Dermis microvascular lymphatic vessel endothelial cell (primary cell): ENCODE data around the gene BIN1. TPM values are rescaled to one million over a fixed set of nuclear protein-coding genes. Genes with fewer than 3 reads are reported as not detected.

Experiments
- DNase-seq, 2 donors: peaks; one replicate each; pipeline versions ENCODE4 v3.0.0 to v3.0.0-alpha.2; 2010; ENCODE audit warnings: low read depth in 2 of 2
- total RNA-seq: library from RNA; depleted of rRNA; stranded (reverse); fragments of >200 nt; gene quantifications from 2 replicates; pipeline ENCODE4 v1.2.1, GENCODE V29; 2014

Gene BIN1
- total RNA-seq: 27.4 and 37.6 TPM in 2 replicates

GRCh38 chr2:127106991-127107621, at the start of gene BIN1:
BIN1 (minus strand) TSS chr2:127107154; CDS start chr2:127106943, 211 bp downstream.
- peak; percentile 64 to 93 for DNase-seq

- DNase-seq: no peak
These were observed 49.0 kb upstream of the BIN1 start for GRCh38 chr2:127155947-127156346.

DNA sequence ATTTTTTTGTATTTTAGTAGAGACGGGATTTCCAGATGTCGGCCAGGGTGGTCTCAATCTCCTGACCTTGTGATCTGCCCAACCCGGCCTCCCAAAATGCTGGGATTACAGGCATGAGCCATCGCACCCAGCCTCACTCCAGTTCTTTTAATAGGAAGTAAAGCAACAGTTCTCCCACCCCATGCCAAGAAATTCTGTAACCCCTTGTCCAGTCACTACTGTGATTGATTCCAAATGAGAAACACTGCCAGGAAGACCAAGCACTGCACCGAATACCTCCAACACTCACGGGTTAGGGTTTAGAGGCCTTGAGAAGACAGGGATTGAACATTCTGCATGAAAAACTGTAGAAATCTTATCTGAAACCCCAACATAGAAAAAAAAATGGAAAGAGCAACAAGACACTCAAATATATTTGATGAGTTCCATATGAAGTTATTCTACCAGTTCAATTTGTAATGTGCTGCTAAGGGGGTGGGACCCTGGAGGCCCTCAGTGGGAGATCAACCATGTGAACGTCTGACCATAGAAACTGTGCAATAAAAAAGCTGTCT, 48.2 kb upstream of the BIN1 start:
- DNase-seq: no peak

DNA sequence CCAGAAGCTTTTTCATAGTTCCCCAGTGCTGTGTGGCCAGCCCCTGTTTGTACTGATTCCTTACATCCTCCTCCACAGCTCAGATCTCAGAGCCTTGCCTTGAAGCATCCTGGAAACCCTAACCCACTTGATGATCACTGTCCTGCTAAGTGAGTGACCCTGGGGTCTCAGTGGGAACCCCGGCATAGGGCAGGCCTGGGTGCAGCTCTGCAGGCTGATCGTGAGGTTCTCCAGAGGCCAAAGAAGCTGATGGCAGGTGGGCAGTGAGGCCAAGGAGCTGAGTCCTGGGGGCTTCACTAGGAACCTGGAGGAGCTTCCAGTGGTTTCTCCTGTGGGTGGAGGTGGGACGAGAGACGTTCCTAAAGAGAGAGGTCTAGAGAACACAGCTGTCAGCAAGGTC, 47.4 kb upstream of the BIN1 start:
- no peak for DNase-seq

DNA sequence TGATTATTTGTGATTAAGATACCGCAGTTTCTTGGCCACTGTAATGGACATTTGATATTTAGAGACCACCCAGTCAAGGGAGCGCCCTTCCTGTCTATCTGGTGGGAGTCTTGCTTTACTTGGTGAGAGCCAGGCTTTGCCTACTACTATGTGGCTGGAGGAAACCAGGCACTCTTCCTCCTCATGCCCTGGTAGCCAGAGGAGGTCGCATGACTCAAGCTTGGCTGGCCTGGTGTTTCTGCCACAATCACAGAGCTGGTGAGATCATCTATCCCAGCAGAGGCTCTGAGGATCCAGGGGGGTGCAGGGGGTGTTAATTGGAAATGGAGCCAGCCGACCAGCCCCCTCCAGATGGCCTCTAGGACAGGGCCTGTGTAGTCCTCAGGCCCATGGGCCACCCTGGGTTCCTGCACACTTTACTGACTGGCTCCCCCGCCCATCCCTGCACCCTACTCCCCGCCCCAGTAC, 46.8 kb upstream of the BIN1 start:
- DNase-seq: peak in 1 of 2 donors; percentile 90

GRCh38 chr2:127150996-127151395, 44.0 kb upstream of the BIN1 start:
- no peak for DNase-seq

DNA sequence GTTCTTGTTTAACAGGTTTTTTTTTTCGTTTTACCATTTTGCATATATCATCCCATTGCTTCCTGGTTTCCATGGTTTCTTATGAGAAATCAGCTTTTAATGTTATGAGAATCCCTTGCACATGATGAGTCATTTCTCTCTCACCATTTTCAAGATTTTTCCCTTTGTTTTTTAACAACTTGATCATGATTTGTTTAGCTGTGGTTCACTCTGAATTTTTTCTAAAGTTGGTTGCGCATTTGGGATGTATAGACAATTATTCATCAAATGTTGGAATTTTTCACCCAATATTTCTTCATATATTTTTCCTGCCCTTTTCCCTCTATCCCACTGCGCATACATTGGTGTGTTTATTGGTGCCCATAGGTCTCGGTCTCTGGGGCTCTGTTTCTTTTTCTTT, 42.4 kb upstream of the BIN1 start:
- DNase-seq: peak in 1 of 2 donors; percentile 85

DNA sequence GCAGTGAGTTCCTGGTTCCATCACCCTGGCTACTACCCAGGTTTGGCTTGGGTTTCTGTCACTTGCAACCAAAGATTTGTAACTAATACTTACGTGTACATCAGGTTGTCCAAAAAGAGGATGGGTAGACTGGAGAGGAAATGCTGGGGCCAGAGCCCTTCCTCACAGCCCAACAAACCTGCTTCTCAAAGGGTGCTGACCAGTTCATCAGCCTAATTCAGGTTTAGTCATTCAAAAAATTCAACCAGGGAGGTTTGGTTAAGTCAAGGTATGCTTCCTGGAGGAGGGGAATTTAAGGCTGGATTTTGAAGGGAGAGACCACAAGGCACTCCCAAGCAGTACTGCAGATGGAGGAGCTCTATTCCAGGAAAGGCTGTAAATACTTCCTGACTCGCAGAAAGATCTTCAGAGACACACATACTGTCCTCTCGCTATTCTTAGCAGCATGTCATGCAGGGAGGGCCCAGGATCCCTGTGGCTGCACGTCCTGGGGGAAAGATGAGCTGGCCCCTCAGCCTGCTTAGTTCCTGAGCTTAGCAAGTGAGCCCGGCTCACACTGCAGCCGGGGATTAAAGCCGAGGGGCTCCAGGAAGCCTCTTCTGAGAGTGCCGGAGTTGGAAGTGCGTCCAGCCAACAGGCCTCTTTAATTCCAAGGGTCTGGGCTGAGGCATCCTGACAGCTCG, 40.0 kb upstream of the BIN1 start:
- no peak for DNase-seq

DNA sequence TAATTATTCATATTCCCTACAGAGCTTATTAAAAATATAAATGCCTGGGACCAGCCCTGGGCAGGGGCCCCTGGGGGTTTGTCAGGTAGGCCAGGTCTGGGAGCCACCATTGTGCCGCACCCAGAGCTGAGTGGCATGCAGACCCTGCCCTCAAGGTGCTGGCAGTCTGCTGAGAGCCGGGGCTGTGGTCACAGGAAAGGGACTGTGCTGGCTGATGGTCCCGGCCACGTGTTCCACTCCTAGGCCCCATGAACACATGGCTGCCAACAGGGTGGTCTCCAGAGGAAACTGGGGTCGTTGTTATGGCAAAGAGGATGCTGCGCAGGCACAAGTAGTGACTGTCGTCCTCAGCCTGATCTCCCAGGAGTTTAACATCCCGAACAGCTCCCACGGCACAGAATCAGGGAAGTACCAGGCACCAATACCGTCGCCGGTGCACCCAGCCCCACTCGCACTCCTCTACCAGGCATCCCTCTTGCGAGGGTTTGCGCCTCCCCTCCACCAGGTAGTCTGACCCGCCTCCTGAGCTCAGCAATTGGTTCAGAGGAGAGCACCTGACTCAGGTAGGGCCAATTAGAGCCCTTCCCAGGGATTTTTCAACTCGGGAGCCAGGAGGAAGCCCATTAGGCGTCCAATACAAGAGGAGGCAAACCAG, 39.2 kb upstream of the BIN1 start:
- DNase-seq: no peak

GRCh38 chr2:127145280-127145895, 38.4 kb upstream of the BIN1 start:
- DNase-seq: peak in 1 of 2 donors; percentile 26

DNA sequence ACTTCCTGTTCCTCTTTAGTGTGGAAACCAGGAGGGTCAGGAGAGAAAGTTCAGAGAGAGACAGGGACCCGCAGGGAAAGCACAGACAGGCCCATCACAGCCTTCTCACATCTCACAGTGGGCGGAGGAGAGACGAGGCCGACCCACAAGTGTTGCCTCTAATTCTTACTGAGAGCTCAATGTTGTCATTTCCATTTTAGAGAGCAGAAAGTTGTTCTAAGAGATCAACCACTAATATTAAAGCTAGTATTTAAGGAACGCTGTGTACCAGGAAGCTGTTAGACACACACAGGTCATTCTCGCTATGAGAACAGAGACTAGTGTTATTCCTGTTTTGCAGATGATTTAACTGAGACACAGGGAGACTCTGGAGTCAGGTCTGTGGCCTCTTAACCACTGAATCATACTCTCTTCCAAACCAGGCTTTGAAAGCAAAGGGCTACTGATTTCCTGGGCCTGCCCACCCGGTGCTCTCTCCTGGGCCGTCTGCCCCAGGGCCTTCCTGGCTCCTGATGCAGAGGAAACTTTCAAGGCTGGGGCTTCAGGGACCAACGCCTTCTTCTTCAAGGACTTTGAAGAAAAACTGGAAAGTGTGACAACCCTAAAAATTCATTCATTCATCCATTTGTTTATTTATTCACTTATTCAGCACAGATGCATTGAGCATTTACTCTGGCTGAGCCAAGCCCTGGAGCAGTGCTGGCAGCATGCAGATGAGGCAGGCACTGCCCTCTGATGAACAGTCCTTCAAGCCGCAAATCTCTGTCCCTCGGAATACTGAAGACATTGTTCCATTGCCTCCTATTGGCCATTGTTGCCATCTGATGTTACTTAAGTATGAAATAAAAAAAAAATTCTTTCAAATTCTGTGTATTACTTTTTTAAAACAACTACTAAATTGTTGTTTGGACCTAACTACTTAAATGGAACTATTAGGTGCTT, 37.2 kb upstream of the BIN1 start:
- DNase-seq: peak in 1 of 2 donors; percentile 73

GRCh38 chr2:127142663-127143630, 36.0 kb upstream of the BIN1 start:
- no peak for DNase-seq

DNA sequence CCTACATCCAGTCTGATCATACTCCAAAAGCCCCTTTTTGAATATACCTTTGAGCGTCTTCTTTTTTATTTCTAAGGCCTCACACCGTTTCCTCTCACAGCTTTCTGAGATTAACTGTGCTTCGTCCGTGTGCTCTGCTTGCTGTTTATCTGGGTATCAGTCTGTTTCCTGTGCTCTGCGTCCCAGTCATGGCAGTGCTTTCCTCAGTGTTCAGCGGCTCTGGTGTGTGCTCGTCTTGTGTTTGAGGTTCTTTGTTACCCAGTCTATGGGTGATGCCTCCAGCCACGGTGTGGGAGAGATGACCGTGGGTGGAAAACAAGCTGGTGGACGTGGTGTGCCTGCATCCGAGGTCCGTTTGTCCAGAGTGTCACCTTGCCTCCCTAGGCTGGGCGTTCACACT, 33.6 kb upstream of the BIN1 start:
- peak in 1 of 2 donors; percentile 50 for DNase-seq

DNA sequence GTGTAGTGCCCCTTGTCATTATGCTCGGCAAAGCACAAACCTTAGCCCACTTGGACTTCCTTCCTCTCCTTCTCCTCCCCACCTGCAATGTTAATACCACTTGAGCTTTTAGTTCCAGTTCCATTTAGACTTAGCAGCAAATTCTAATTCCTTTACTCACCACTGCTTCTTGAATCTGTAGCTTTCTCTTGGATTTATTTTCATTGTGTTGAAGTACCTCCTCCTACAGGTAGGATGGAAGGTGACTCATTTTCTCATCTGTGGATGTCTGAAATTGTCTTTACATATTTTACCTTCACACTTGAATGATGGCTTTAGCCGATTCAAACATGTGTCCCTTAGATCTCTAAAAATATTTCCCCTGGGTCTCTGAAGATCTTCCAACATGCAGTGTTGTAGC, 32.8 kb upstream of the BIN1 start:
- no peak for DNase-seq

DNA sequence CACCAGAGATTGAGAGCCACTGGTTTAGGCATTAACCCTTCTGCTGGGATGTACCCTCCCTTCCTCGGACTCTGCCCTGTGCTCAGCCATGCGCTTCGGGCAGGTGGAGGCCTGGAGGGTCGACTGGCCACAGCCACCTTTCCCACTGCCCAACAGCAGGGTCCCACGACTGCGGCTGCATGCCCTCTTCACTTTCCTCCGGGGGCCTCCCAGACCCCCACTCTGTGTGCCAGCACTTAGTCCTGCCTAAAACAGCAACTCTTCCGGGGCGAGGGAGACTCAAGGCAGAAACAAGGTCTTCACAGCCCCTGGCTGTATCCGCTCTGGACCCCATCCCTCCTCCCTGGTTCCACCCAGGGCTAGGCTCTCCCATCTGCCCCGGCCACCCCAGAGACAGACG, 31.3 kb upstream of the BIN1 start:
- no peak for DNase-seq

DNA sequence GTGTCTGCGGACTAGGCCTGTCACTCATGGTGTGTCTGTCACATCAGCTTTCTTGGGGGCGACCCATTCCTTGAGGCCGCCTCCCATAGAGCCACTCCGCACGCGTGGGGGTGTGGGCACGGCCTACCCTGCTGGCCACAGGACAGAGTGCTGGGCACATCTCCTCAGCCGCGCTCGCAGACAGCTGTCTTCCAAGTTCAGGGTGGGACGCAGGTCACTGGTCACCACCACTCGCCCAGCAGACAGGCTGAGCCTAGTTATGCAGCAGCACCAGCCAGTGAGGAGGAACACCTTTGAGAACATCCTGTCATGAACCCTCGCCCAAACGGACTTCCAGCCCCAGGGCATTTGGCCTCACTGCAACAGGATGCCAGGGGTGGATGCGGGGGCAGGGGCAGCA, 30.8 kb upstream of the BIN1 start:
- no peak for DNase-seq

DNA sequence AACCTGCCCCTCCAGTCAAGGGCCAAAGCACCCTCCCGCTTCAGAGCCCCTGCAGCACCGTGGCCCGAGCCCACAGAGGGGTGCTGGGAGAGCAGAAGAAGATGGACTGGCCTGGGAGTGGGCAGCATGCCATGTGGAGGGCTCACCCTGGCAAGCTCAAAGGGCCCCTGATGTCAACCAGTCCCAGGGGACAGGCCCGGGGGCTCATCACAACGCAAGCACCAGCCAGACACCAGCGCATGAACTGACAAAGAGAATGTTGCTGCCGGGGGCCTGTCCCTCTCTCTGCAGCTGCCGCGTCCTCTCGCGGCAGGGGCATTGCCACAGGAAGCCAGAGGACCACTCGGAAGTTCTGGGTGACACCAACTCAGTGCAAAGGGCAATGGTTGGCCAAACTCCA, 30.3 kb upstream of the BIN1 start:
- DNase-seq: no peak

GRCh38 chr2:127134833-127135830, 28.2 kb upstream of the BIN1 start:
- DNase-seq: no peak
